Stimulated activated CD8-positive, alpha-beta memory T cell treated with anti-CD3 and anti-CD28 coated beads, Interleukin-15, amount 100 ng/mL, for 24 hours (primary cell): ENCODE results near the gene DCST2.

Experiments used
- DNase-seq: peaks from one replicate; pipeline ENCODE4 v3.0.0-alpha.2; 2020; ENCODE audit warnings: low read depth

DCST2 gene

DNA sequence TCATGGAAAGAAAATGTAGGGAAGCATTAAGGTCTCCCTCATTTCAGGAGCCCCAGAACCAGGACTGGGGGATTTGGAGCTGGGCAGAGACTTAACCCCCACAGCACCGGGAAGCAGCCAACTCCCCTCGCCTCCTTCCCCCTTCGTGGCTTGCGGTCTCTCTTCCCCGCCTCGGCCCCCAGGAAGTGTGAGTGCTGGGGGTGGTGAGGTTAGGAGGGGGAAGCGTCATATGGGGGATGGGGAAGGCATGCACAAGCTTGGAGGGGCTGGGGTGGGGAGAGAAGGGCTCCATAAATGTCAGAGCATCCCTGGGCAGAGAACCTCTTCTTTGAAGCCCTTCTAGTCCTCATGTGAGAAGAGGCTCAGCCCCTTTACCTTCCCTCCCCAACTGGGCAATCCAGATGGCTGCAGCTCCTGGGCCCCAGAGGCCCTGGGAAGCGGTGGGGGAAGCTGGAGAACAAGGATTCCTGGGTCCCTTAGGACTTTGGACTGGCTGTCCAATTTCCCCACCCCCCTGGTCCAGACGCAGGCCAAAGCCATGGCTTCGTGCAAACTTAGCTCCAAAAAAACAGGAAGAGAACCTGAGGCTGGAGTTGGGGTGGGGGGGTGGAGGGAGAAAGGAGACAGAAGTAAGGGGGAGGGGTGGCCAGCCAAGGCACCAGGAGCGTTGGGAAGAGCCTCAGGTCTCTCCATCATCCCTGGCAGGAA lies 23.2 kb downstream of the DCST2 start:
- DNase-seq = no peak

GRCh38 chr1:155009742-155010141 lies 23.8 kb downstream of the DCST2 start:
- DNase-seq = no peak

GRCh38 chr1:155009221-155009711 lies 24.3 kb downstream of the DCST2 start:
- DNase-seq = no peak

DNA sequence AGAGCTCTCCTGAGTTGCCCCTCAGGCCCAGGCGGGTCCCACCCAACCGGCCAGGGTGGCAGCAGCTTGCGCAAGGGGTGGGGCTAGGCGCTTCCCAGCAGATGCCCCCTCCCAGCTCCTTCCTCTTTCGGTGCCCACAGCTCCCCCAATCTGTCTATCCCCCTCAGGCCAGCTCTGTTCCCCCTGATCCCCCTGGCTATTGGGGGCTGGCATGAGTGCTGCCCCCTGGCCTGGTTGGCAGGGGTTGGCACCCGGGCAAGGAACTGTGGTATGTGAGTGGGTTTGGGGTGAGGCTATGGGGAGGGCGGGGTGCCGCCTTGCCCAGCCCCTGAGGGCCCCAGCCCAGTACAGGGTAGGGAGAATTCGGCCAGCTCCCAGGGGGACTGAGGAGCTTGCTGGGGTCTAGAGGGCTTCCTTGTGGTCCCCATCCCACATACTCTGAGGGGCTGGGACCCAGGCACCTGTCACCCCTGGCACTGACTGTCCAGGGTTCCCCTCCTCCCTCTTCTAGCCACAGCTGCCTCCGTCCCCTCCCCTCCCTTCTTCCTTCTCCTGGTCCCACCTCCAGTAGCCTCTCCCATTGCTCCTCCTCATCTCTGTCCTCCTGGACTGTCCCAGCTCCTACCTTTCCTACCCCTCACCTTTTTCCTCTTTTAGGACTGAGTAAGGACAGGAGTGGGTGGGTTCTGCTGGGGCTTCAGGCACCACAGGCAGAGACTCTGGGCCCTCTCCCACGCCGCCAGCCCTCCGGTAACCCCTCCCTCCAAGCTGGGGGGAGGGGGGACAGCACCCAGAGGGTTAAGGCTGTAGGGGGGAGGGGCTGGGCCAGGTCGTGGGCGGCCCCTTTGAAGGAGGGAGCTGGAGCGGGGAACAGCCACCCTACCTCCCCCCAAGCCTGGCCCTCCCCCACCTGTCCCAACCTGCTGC lies 25.3 kb downstream of the DCST2 start:
- DNase-seq = no peak

DNA sequence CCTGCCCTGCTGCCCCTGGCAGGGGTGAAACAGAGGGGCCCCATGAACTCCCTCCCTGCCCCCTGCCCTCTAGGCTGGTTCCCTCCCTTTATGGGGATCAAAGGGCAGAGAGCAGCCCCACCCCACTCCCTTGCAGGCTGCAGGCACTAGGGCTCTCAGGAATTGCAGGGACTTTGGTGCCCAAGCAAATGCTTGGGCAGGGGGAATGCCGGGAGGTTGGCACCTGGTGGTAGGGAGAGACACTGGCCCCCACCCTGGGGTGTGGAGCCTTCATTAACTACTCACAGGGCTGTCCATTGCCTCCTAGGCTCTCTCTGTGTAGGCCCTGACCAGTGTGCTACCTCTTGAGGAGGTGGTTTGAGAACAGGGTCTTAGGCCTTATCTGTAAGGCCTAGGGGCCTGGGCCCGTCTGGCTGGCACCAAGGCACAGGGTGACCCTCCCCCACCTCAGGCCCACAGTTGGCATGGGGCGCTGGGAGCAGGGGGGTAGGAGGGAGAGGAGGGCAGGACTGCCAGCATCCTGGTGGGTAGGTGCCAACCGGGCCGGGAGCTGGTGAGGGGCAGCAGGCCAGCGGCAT lies 26.2 kb downstream of the DCST2 start:
- no peak for DNase-seq

DNA sequence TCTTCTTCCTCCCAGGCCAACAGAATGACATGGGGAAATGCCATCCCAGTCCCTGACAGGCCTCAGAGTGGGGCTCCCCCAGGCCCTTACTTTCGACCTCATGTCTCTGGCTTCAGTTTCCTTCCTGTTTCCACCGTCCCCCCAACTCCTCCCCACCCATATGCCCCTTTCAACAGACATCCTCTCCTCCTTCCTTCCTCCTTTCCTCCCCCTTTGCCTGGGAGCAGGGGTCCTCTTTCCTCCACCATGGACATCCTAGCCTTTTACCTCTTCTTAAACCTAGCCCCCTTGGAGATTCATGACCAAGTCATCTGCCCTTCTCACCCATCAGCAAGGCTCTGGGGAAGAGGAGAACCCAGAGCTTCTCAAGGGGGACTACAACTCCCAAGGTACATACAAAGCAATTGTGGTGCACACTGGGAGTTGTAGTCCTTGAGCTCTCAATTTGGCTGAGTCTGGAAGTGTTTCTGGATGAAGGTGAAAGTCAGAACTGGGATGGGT lies 26.9 kb downstream of the DCST2 start:
- DNase-seq = no peak

DNA sequence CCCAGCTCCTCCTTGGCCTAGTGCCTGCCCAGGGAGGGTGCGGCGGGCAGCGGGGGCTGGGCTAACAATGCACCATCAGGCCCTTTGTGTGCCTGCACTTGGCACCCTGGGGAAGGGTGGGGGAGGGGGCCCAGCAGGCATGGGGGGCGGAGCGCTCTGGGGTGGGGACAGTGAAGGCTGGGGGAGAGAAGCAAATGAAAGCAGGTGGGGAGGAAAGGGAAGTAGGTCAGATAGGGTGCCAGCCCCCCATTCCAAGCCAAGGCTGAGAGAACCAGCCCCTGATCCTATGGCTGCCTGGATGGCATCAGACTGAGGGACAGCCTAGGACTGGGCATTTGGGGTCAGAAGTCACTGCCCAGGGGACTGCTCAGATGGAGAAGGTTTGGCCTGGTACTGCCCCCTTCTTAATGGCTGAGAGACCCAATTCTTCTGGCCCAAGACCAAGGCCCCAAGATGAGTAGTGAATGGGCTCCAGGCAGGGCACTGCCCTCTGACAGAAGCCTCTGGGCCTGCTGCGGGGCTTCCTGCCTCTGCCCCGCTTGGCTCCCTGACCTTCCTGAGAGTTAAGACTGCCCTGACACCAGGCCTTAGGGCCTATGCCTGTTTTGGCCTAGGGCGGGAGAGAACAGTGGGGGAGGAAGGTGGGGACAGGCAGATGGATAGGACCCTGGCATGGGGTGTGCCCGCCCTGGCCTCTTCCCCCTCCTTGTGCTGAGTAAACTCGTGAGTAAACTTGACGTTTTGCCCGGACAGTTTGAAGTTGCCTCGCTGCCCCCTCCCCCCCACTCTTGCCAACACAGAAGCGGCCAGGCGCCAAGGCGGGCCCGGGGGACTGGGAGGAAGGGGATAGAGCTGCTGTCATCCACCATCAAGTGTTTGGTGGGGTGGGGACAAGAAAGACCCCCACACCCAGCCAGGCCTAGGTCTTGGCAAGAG lies 28.2 kb downstream of the DCST2 start:
- no peak for DNase-seq

- DNase-seq = no peak
Measured at GRCh38 chr1:155004352-155005075, 29.1 kb downstream of the DCST2 start.

- no peak for DNase-seq
Measured at GRCh38 chr1:155003766-155004351, 29.7 kb downstream of the DCST2 start.

- no peak for DNase-seq
Measured at GRCh38 chr1:155003227-155003765, 30.3 kb downstream of the DCST2 start.

DNA sequence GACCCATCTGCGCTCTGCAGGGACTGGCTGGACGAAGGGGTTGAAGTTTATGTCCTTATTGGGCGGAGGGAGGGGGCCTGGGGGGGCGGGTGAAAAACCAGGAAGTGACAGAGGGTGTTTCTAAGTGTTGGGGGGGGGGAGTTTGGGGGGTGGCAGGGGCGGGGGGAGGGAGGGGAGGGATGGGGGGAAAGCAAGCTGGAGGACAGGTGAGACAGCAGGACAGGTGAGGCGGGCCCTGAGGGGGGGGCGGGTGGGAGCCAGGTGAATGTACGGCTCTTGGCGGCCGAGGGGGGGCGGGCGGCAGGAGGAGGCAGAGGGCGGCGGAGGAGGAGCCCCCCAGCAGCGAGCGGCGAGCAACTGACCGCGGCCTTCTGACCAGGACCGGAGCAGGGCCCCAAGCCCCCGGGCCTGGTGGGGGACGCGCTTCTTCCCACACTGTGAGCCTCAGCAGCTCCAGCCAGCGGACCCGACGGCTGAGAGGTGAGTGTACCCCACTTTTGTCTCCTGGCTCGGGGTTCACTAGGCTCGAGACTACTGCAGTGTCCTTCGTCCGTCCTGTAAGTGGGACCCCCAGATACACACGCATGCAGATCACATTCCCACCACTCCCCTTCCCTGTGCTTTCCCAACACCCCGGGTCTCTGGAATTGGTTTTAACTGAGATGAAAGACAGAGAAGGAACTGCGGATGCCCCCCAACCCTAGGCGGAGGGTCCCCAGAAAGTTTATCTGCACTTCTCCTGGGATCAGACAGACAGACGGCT lies 30.9 kb downstream of the DCST2 start, which contains the start of gene ZBTB7B:
Gene ZBTB7B, plus strand, starts transcription at position 339 of the 763 bp plus-strand sequence. CDS start 11,859 bp downstream, outside the sequence.
- DNase-seq = no peak

GRCh38 chr1:155001675-155002463 lies 31.7 kb downstream of the DCST2 start:
- peak; percentile 91 for DNase-seq

- DNase-seq = no peak
Measured at GRCh38 chr1:155001425-155001674, 32.2 kb downstream of the DCST2 start.

DNA sequence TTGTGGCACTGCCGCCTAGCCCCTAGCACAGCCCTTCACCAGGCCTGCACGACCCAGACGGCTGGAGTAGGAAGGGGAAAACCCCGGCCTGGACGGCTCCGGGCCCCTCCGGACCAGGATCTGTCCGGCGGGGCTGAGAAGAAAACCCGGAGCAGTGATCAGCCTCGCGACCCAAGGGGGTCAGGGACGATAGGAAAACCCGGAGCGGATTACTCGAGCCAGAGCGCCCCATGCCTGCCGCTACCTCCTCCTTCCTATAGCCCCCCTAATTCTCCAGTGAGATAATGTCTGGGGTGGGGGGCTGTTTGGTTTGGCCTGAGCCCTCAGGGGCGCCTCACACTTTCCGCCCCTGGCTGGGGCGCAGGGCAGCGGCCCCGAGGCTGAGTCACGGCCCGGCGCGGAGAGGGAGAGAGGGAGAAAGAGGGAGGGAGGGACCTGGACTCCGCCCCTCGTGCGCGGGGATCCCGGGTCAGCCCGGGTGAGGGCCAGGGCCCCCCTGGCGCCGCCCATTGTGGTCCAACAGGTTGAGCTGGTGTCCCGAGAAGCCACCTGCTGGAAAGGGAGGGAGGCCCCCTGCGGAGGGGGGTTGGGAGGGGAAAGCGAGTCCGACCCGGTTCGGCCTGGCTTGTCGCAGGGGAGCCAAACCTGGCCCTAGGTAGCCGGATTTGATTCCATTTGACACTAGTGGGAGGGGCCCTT lies 32.7 kb downstream of the DCST2 start:
- DNase-seq = peak; percentile 54

DNA sequence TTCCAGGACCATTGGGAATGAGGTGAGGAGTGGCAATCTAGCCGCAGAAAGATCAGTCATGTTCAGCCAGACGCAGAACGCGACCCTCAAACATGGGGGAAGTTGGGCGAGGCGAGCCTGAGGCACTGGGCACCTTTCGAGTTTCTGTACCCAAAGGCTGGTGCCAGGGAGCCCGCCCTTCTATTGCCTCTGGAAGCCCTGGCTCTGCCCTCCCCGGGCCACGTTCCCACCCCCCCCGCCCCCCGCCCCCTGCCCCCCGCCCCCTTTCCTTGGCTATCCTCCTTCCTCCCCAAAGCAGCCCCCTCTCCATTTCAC lies 33.2 kb downstream of the DCST2 start:
- DNase-seq = no peak

- DNase-seq = no peak
Measured at GRCh38 chr1:154999571-155000410, 33.8 kb downstream of the DCST2 start.
